Neural cell (in vitro differentiated cells): ENCODE results near the gene ZNF407. TPM values are rescaled to one million over a fixed set of nuclear protein-coding genes. Genes with fewer than 3 reads are reported as not detected.
A peak's percentile ranks its signal among the peaks of the same experiment; 100 is the strongest.

Source experiments
- H2AFZ ChIP-seq: fragments of 200-600, 300-800 bp; sonication (generic), shearing (Covaris generic); 2 replicates; pipeline ENCODE4 v1.6.0; 2014; ENCODE audit warnings: low read depth, mild to moderate bottlenecking, antibody characterized with exemption, low read length, moderate library complexity
- H3F3A ChIP-seq: fragments of 200-600 bp; shearing (Covaris generic); 2 replicates; pipeline ENCODE4 v1.6.1; 2016; ENCODE audit warnings: mild to moderate bottlenecking, moderate library complexity, mixed read lengths, antibody characterized with exemption, low read length; ENCODE audit not compliant: insufficient read depth, poor library complexity, severe bottlenecking
- H3K27ac ChIP-seq: fragments of 200-600, 300-800 bp; sonication (generic), shearing (Covaris generic); 2 replicates; pipeline ENCODE4 v1.5.1; 2014; ENCODE audit warnings: mild to moderate bottlenecking, low read length, moderate library complexity
- H3K27me3 ChIP-seq: fragments of 300-800, 200-600 bp; sonication (generic), shearing (Covaris generic); 2 replicates; pipeline ENCODE4 v1.6.0; 2014; ENCODE audit warnings: mild to moderate bottlenecking, low read depth, low read length, moderate library complexity; ENCODE audit not compliant: insufficient read depth
- H3K36me3 ChIP-seq: fragments of 300-800, 200-600 bp; sonication (generic), shearing (Covaris generic); 2 replicates; pipeline ENCODE4 v1.5.1; 2014; ENCODE audit warnings: mild to moderate bottlenecking, antibody characterized with exemption, low read length, moderate library complexity; ENCODE audit not compliant: insufficient read depth
- H3K4me2 ChIP-seq: fragments of 300-800, 200-600 bp; sonication (generic), shearing (Covaris generic); 2 replicates; pipeline ENCODE4 v1.6.0; 2014; ENCODE audit warnings: mild to moderate bottlenecking, low read length
- H3K4me3 ChIP-seq: fragments of 300-800, 200-600 bp; sonication (generic), shearing (Covaris generic); 2 replicates; pipeline ENCODE4 v1.5.1; 2014; ENCODE audit warnings: mild to moderate bottlenecking, low read length, moderate library complexity
- H3K79me2 ChIP-seq: fragments of 200-600 bp; shearing (Covaris generic); replicated peaks from 2 replicates; pipeline ENCODE4 v1.6.0; 2014; ENCODE audit warnings: mild to moderate bottlenecking, low read length, moderate library complexity; ENCODE audit not compliant: insufficient read depth
- H3K9ac ChIP-seq: fragments of 300-800, 200-600 bp; sonication (generic), shearing (Covaris generic); 2 replicates; pipeline ENCODE4 v1.6.1; 2016; ENCODE audit warnings: mild to moderate bottlenecking, low read length, mixed read lengths
- H3K9me2 ChIP-seq: fragments of 200-600 bp; shearing (Covaris generic); 2 replicates; pipeline ENCODE4 v1.6.1; 2016; ENCODE audit warnings: mild to moderate bottlenecking, low read length, mixed read lengths; ENCODE audit not compliant: insufficient read depth
- H3K9me3 ChIP-seq: fragments of 200-600, 300-800 bp; sonication (generic), shearing (Covaris generic); 2 replicates; pipeline ENCODE4 v1.6.1; 2016; ENCODE audit warnings: mild to moderate bottlenecking, mixed run types, low read length, moderate library complexity, mixed read lengths
- H4K20me1 ChIP-seq: fragments of 200-600 bp; shearing (Covaris generic); 2 replicates; pipeline ENCODE4 v1.6.1; 2016; ENCODE audit warnings: mild to moderate bottlenecking, mixed run types; ENCODE audit not compliant: insufficient read depth
- EP300 ChIP-seq: fragments of 450-650 bp; conservative IDR thresholded peaks from 2 replicates; pipeline ENCODE4 v1.6.1; 2014; ENCODE audit warnings: antibody characterized with exemption, mild to moderate bottlenecking, moderate library complexity; ENCODE audit not compliant: poor library complexity, severe bottlenecking
- EZH2 ChIP-seq: fragments of 200-600, 300-800 bp; shearing (Covaris generic), sonication (generic); IDR thresholded peaks from 2 replicates; pipeline ENCODE4 v1.6.1; 2014; ENCODE audit warnings: antibody characterized with exemption, low read length, borderline replicate concordance, mild to moderate bottlenecking; ENCODE audit not compliant: insufficient read depth, poor library complexity, severe bottlenecking
- MXI1 ChIP-seq: fragments of 450-650 bp; conservative IDR thresholded peaks from 2 replicates; pipeline ENCODE4 v1.6.1; 2014; ENCODE audit warnings: antibody characterized with exemption, mild to moderate bottlenecking; ENCODE audit not compliant: poor library complexity, severe bottlenecking
- POLR2AphosphoS5 ChIP-seq: IDR thresholded peaks from 2 replicates; pipeline ENCODE4 v1.6.1; 2012
- RAD21 ChIP-seq: fragments of 450-650 bp; conservative IDR thresholded peaks from 2 replicates; pipeline ENCODE4 v1.6.1; 2014; ENCODE audit warnings: antibody characterized with exemption, mild to moderate bottlenecking, moderate library complexity
- SMC3 ChIP-seq: fragments of 450-650 bp; conservative IDR thresholded peaks from 2 replicates; pipeline ENCODE4 v1.6.1; 2014; ENCODE audit warnings: antibody characterized with exemption, mild to moderate bottlenecking, moderate library complexity; ENCODE audit not compliant: poor library complexity
- TAF1 ChIP-seq: IDR thresholded peaks from 2 replicates; pipeline ENCODE4 v1.6.1; 2012; ENCODE audit warnings: low read depth
- polyA minus RNA-seq: library from RNA; depleted of rRNA, polyadenylated mRNA; stranded (reverse); fragments of >200 nt; gene quantifications from 2 replicates; pipeline ENCODE4 v1.2.3, GENCODE V29; 2014
- polyA plus RNA-seq: library from polyadenylated mRNA; depleted of rRNA; stranded (reverse); fragments of >200 nt; gene quantifications from 2 replicates; pipeline ENCODE4 v1.2.3, GENCODE V29; 2014
- TF ChIP-seq, protein P1 (sequence below): fragments of 450-650 bp; IDR thresholded peaks from 2 replicates; pipeline ENCODE4 v1.5.1; 2014; ENCODE audit warnings: antibody characterized with exemption, mild to moderate bottlenecking, moderate library complexity; ENCODE audit not compliant: poor library complexity, severe bottlenecking
- TF ChIP-seq, protein P2 (sequence below): IDR thresholded peaks from 2 replicates; pipeline ENCODE4 v1.6.1; 2012; ENCODE audit warnings: borderline replicate concordance

Gene ZNF407, protein sequence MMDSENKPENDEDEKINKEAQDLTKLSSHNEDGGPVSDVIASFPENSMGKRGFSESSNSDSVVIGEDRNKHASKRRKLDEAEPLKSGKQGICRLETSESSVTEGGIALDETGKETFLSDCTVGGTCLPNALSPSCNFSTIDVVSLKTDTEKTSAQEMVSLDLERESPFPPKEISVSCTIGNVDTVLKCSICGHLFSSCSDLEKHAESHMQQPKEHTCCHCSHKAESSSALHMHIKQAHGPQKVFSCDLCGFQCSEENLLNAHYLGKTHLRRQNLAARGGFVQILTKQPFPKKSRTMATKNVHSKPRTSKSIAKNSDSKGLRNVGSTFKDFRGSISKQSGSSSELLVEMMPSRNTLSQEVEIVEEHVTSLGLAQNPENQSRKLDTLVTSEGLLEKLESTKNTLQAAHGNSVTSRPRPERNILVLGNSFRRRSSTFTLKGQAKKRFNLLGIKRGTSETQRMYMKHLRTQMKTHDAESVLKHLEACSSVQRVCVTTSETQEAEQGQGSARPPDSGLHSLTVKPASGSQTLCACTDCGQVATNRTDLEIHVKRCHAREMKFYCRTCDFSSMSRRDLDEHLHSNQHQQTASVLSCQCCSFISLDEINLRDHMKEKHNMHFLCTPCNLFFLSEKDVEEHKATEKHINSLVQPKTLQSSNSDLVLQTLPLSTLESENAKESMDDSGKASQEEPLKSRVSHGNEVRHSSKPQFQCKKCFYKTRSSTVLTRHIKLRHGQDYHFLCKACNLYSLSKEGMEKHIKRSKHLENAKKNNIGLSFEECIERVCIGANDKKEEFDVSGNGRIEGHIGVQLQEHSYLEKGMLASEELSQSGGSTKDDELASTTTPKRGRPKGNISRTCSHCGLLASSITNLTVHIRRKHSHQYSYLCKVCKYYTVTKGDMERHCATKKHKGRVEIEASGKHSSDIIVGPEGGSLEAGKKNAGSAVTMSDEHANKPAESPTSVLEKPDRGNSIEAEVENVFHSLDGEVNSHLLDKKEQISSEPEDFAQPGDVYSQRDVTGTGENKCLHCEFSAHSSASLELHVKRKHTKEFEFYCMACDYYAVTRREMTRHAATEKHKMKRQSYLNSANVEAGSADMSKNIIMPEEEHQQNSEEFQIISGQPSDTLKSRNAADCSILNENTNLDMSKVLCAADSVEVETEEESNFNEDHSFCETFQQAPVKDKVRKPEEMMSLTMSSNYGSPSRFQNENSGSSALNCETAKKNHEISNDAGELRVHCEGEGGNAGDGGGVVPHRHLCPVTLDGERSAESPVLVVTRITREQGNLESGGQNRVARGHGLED (N-terminal part only)
- polyA plus RNA-seq = 2.9 and 3.8 TPM in 2 replicates
- polyA minus RNA-seq = 34.1 and 40.5 TPM in 2 replicates

DNA sequence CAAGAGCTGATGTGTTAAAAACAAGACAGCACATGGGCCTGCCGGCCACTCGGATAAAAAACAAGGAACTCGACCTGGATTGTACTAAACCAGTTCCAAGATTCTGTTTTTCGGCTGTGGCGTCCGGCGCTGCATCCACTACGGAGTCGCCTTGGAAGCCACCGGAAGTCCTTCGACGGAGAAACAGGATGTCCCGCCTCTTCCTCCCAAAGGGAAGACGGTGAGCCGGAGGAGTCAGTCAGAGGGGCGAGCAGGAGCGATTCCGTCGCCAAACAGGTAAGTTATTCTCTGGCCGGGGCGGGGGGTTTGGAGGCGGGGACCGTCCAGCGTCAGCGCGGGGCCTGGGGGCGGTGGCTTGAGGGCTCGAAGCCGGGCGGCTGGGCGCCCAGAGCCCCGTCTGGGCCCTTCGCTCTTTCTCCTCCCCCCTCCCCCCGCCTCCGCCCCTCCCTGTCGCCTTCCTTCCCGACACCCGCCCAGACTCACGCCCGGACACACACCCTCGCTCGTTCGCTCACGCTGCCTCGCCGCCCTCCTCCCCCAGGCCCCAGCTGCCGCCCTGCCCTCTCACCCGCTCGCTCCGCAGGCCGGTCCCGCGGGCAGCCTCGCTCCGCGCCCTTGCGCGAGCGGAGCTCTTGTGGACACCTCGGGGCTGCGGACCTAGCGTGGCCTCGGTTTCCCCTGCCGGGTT, at the start of gene ZNF407:
ZNF407 (plus strand) TSS at position 209 of the 688 bp plus-strand sequence. CDS start 33,150 bp downstream, outside the sequence.
- H2AFZ ChIP-seq = peak within 1 kb of the TSS; percentile 90
- peak within 1 kb of the TSS; percentile 74 for H3K4me2 ChIP-seq
- peak within 1 kb of the TSS; percentile 96 for H3K4me3 ChIP-seq
- peak within 1 kb of the TSS; percentile 94 for H3K9ac ChIP-seq
- no peaks in the 10 kb centered on the region for H3K27me3 ChIP-seq
- H3K9me3 ChIP-seq = no peaks in the 10 kb centered on the region
- H3K9me2 ChIP-seq = no peaks in the 10 kb centered on the region
- H4K20me1 ChIP-seq = no peaks in the 10 kb centered on the region
- H3K27ac ChIP-seq = peak within 1 kb of the TSS; percentile 98
- no peaks in the 10 kb centered on the region for H3K36me3 ChIP-seq
- H3K79me2 ChIP-seq = peaks cover 29% of the 10 kb centered on the region
- H3F3A ChIP-seq = no peaks in the 10 kb centered on the region
- no peak for TF ChIP-seq EP300
- TF ChIP-seq SMC3 = no peak
- peak; percentile 93 for TF ChIP-seq POLR2AphosphoS5
- peak; percentile 50 for TF ChIP-seq TAF1
- TF ChIP-seq, protein P1, sequence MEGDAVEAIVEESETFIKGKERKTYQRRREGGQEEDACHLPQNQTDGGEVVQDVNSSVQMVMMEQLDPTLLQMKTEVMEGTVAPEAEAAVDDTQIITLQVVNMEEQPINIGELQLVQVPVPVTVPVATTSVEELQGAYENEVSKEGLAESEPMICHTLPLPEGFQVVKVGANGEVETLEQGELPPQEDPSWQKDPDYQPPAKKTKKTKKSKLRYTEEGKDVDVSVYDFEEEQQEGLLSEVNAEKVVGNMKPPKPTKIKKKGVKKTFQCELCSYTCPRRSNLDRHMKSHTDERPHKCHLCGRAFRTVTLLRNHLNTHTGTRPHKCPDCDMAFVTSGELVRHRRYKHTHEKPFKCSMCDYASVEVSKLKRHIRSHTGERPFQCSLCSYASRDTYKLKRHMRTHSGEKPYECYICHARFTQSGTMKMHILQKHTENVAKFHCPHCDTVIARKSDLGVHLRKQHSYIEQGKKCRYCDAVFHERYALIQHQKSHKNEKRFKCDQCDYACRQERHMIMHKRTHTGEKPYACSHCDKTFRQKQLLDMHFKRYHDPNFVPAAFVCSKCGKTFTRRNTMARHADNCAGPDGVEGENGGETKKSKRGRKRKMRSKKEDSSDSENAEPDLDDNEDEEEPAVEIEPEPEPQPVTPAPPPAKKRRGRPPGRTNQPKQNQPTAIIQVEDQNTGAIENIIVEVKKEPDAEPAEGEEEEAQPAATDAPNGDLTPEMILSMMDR = no peak
- TF ChIP-seq MXI1 = peak; percentile 9

DNA sequence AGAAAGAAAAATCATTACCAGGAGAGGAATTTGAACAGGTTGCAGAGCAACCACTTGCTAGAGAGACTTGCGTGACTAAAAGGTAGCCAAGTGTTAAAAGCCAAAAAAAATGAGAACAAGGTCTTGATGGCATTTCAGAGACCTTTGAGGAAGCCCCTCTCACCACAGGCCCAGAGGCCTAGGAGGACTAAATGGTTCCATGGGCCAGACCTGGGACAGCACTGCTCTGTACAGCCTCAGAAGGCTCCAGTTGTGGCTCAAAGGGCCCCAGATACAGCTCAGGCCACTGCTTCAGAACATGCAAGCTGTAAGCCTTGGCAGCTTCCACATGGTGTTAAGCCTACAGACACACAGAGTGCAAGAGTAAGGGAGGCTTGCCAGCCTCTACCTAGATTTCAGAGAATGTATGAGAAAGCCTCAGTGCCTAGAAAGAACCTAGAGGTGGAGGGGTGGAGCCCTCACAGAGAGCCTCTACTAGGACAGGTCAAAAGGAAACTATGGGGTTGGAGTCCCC, 48.0 kb upstream of the ZNF407 start:
- TF ChIP-seq SMC3 (no peak), POLR2AphosphoS5 (no peak), EP300 (no peak), EZH2 (no peak), RAD21 (no peak), TAF1 (no peak), MXI1 (no peak)
- TF ChIP-seq, protein P2, sequence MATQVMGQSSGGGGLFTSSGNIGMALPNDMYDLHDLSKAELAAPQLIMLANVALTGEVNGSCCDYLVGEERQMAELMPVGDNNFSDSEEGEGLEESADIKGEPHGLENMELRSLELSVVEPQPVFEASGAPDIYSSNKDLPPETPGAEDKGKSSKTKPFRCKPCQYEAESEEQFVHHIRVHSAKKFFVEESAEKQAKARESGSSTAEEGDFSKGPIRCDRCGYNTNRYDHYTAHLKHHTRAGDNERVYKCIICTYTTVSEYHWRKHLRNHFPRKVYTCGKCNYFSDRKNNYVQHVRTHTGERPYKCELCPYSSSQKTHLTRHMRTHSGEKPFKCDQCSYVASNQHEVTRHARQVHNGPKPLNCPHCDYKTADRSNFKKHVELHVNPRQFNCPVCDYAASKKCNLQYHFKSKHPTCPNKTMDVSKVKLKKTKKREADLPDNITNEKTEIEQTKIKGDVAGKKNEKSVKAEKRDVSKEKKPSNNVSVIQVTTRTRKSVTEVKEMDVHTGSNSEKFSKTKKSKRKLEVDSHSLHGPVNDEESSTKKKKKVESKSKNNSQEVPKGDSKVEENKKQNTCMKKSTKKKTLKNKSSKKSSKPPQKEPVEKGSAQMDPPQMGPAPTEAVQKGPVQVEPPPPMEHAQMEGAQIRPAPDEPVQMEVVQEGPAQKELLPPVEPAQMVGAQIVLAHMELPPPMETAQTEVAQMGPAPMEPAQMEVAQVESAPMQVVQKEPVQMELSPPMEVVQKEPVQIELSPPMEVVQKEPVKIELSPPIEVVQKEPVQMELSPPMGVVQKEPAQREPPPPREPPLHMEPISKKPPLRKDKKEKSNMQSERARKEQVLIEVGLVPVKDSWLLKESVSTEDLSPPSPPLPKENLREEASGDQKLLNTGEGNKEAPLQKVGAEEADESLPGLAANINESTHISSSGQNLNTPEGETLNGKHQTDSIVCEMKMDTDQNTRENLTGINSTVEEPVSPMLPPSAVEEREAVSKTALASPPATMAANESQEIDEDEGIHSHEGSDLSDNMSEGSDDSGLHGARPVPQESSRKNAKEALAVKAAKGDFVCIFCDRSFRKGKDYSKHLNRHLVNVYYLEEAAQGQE = no peak
- TF ChIP-seq, protein P1 = no peak
- no peak overlapping the region for H2AFZ ChIP-seq
- H3K27me3 ChIP-seq = no peaks in the 10 kb centered on the region
- H3K9me2 ChIP-seq = no peaks in the 10 kb centered on the region
- no peak overlapping the region for H3K27ac ChIP-seq
- no peaks in the 10 kb centered on the region for H3K36me3 ChIP-seq
- no peaks in the 10 kb centered on the region for H3K79me2 ChIP-seq
- H4K20me1 ChIP-seq = no peaks in the 10 kb centered on the region
- H3K4me3 ChIP-seq = no peak overlapping the region
- peaks cover 6% of the 10 kb centered on the region for H3K9me3 ChIP-seq
- H3K4me2 ChIP-seq = no peak overlapping the region
- H3K9ac ChIP-seq = no peak overlapping the region
- no peaks in the 10 kb centered on the region for H3F3A ChIP-seq
